Progenitor cell of endocrine pancreas (in vitro differentiated cells): ENCODE data around the gene KCNH4. TPM values are rescaled to one million over a fixed set of nuclear protein-coding genes. Genes with fewer than 3 reads are reported as not detected.

Experiments
- DNase-seq: peaks from one replicate; pipeline ENCODE4 v3.0.0; 2021; ENCODE audit warnings: low spot score; ENCODE audit not compliant: unreplicated experiment
- H3K27ac Mint-ChIP-seq: 2 replicates; pipeline ENCODE4 v1.8.0; 2021; ENCODE audit warnings: mild to moderate bottlenecking, moderate library complexity, mixed read lengths
- H3K27me3 Mint-ChIP-seq: 2 replicates; pipeline ENCODE4 v1.8.0; 2021; ENCODE audit warnings: mixed read lengths
- H3K36me3 Mint-ChIP-seq: 2 replicates; pipeline ENCODE4 v1.8.0; 2022; ENCODE audit warnings: mixed read lengths; ENCODE audit not compliant: insufficient read depth
- H3K4me1 Mint-ChIP-seq: 2 replicates; pipeline ENCODE4 v1.8.0; 2021; ENCODE audit warnings: low read depth, mixed read lengths
- H3K4me3 Mint-ChIP-seq: 2 replicates; pipeline ENCODE4 v1.8.0; 2021; ENCODE audit warnings: low read depth, mild to moderate bottlenecking, moderate library complexity, mixed read lengths
- H3K9me3 Mint-ChIP-seq: 2 replicates; pipeline ENCODE4 v1.8.0; 2021; ENCODE audit warnings: low read depth, mixed read lengths
- CTCF ChIP-seq: fragments of 200-600 bp; sonication (generic); IDR thresholded peaks from one replicate; pipeline ENCODE4 v1.5.0; 2021; ENCODE audit warnings: antibody characterized with exemption, mild to moderate bottlenecking; ENCODE audit not compliant: unreplicated experiment
- total RNA-seq: library from RNA; stranded (reverse); gene quantifications from 2 replicates; pipeline ENCODE4 v1.2.1, GENCODE V29; 2021

Gene KCNH4
- total RNA-seq, 1 donor from 2014 or later, result not detected

GRCh38 chr17:42126836-42127235 is 54.1 kb downstream of the KCNH4 start:
- Mint-ChIP-seq H3K27me3 (no peaks in the 10 kb centered on the region), H3K36me3 (peaks cover 11% of the 10 kb centered on the region), H3K4me1 (peaks cover 13% of the 10 kb centered on the region), H3K9me3 (no peaks in the 10 kb centered on the region), H3K27ac (no peak overlapping the region), H3K4me3 (no peak overlapping the region)
- DNase-seq, result no peak
- no peak for TF ChIP-seq CTCF

- DNase-seq, result no peak
- Mint-ChIP-seq H3K9me3 (no peaks in the 10 kb centered on the region), H3K27me3 (no peaks in the 10 kb centered on the region), H3K4me1 (peaks cover 11% of the 10 kb centered on the region), H3K4me3 (no peak overlapping the region), H3K27ac (no peak overlapping the region), H3K36me3 (peaks cover 9% of the 10 kb centered on the region)
- TF ChIP-seq CTCF, result no peak
Measured at GRCh38 chr17:42125565-42125964, 55.4 kb downstream of the KCNH4 start.

GRCh38 chr17:42124256-42124655 is 56.7 kb downstream of the KCNH4 start:
- peaks cover 8% of the 10 kb centered on the region for H3K36me3 Mint-ChIP-seq
- no peak for DNase-seq
- no peak for TF ChIP-seq CTCF
- no peaks in the 10 kb centered on the region for H3K27me3 Mint-ChIP-seq
- peaks cover 10% of the 10 kb centered on the region for H3K4me1 Mint-ChIP-seq
- no peak overlapping the region for H3K4me3 Mint-ChIP-seq
- no peaks in the 10 kb centered on the region for H3K9me3 Mint-ChIP-seq
- no peak overlapping the region for H3K27ac Mint-ChIP-seq

GRCh38 chr17:42122371-42123303 is 58.3 kb downstream of the KCNH4 start, which contains the start of gene HSPB9:
HSPB9 (plus strand) TSS chr17:42122804; CDS start chr17:42122851, 47 bp downstream.
- peak within 1 kb of the TSS; percentile 69 for H3K27ac Mint-ChIP-seq
- H3K36me3 Mint-ChIP-seq, result peaks cover 4% of the 10 kb centered on the region
- no peaks in the 10 kb centered on the region for H3K9me3 Mint-ChIP-seq
- no peak for TF ChIP-seq CTCF
- peak within 1 kb of the TSS; percentile 68 for H3K4me3 Mint-ChIP-seq
- no peaks in the 10 kb centered on the region for H3K27me3 Mint-ChIP-seq
- no peak for DNase-seq
- peaks cover 10% of the 10 kb centered on the region for H3K4me1 Mint-ChIP-seq

- peak within 1 kb of the TSS; percentile 68 for H3K4me3 Mint-ChIP-seq
- H3K36me3 Mint-ChIP-seq, result peaks cover 6% of the 10 kb centered on the region
Measured at GRCh38 chr17:42120770-42121769, 59.9 kb downstream of the KCNH4 start, which contains the start of gene KAT2A. KAT2A (minus strand) TSS chr17:42121367; CDS start chr17:42121304, 63 bp downstream.

More at GRCh38 chr17:42120770-42121769, 59.9 kb downstream of the KCNH4 start, which contains the start of gene KAT2A:
- peak; percentile 58 for DNase-seq
- TF ChIP-seq CTCF, result no peak
- H3K27ac Mint-ChIP-seq, result peak within 1 kb of the TSS; percentile 69
- peaks cover 10% of the 10 kb centered on the region for H3K4me1 Mint-ChIP-seq
- H3K27me3 Mint-ChIP-seq, result no peaks in the 10 kb centered on the region
- no peaks in the 10 kb centered on the region for H3K9me3 Mint-ChIP-seq
